Loucy (cell line): Measurements from ENCODE around the gene TTC39C.

Experiments
- H2AFZ ChIP-seq: fragments of 200-600 bp; sonication (generic); 2 replicates; pipeline ENCODE4 v1.6.0; 2016; ENCODE audit warnings: antibody characterized with exemption, mild to moderate bottlenecking, low read length, moderate library complexity
- H3F3A ChIP-seq: fragments of 200-600 bp; 2 replicates; pipeline ENCODE4 v1.6.0; 2016; ENCODE audit warnings: antibody characterized with exemption, low read depth, mild to moderate bottlenecking
- H3K27me3 ChIP-seq: fragments of 200-600 bp; sonication (generic); 2 replicates; pipeline ENCODE4 v1.6.1; 2014; ENCODE audit warnings: low read length, mild to moderate bottlenecking; ENCODE audit not compliant: insufficient read depth, poor library complexity, severe bottlenecking
- H3K36me3 ChIP-seq: fragments of 200-600 bp; sonication (generic); 2 replicates; pipeline ENCODE4 v1.6.1; 2016; ENCODE audit warnings: low read length; ENCODE audit not compliant: insufficient read depth
- H3K4me1 ChIP-seq: fragments of 200-600 bp; sonication (generic); 2 replicates; pipeline ENCODE4 v1.5.1; 2014; ENCODE audit warnings: low read length, mild to moderate bottlenecking; ENCODE audit not compliant: insufficient read depth, poor library complexity, severe bottlenecking
- H3K4me2 ChIP-seq: fragments of 200-600 bp; sonication (generic); 2 replicates; pipeline ENCODE4 v1.6.0; 2014; ENCODE audit warnings: antibody characterized with exemption, low read length, low read depth, mild to moderate bottlenecking; ENCODE audit not compliant: poor library complexity, severe bottlenecking
- H3K4me3 ChIP-seq: fragments of 200-600 bp; sonication (generic); 2 replicates; pipeline ENCODE4 v1.5.1; 2014; ENCODE audit warnings: low read length, mild to moderate bottlenecking, mixed read lengths; ENCODE audit not compliant: poor library complexity, severe bottlenecking
- H3K79me2 ChIP-seq: fragments of 200-600 bp; sonication (generic); 2 replicates; pipeline ENCODE4 v1.6.1; 2014; ENCODE audit warnings: low read length; ENCODE audit not compliant: insufficient read depth
- H3K9ac ChIP-seq: fragments of 200-600 bp; sonication (generic); 2 replicates; pipeline ENCODE4 v1.6.0; 2014; ENCODE audit warnings: mild to moderate bottlenecking, low read depth, low read length, moderate library complexity; ENCODE audit not compliant: poor library complexity, severe bottlenecking
- H3K9me2 ChIP-seq: fragments of 200-600 bp; sonication (generic); replicated peaks from 2 replicates; pipeline ENCODE4 v1.6.1; 2016; ENCODE audit warnings: low read depth, low read length, mixed read lengths
- H3K9me3 ChIP-seq: fragments of 200-600 bp; sonication (generic); 2 replicates; pipeline ENCODE4 v1.6.1; 2014; ENCODE audit warnings: mild to moderate bottlenecking, antibody characterized with exemption, low read length, low read depth; ENCODE audit not compliant: insufficient read depth
- H4K20me1 ChIP-seq: fragments of 200-600 bp; sonication (generic); 2 replicates; pipeline ENCODE4 v1.6.0; 2014; ENCODE audit warnings: antibody characterized with exemption, low read length, mild to moderate bottlenecking; ENCODE audit not compliant: insufficient read depth, poor library complexity, severe bottlenecking
- CTCF ChIP-seq: fragments of 200-600 bp; sonication (generic); conservative IDR thresholded peaks from 2 replicates; pipeline ENCODE4 v1.5.1; 2014; ENCODE audit warnings: mild to moderate bottlenecking, antibody characterized with exemption, low read length
- EZH2phosphoT487 ChIP-seq: fragments of 200-600 bp; IDR thresholded peaks from 2 replicates; pipeline ENCODE4 v1.6.1; 2018; ENCODE audit warnings: antibody characterized with exemption, mild to moderate bottlenecking, moderate library complexity, borderline replicate concordance

TTC39C gene

GRCh38 chr18:24048261-24048660 is 33.7 kb downstream of the TTC39C start:
- Histone ChIP-seq H3K36me3 (no peaks in the 10 kb centered on the region), H4K20me1 (peaks cover 8% of the 10 kb centered on the region), H3K79me2 (peaks cover 64% of the 10 kb centered on the region), H3K9me2 (no peaks in the 10 kb centered on the region), H3K4me1 (peaks cover 6% of the 10 kb centered on the region), H2AFZ (no peak overlapping the region), H3K4me2 (no peak overlapping the region), H3K27me3 (no peaks in the 10 kb centered on the region), H3F3A (no peaks in the 10 kb centered on the region), H3K4me3 (no peak overlapping the region), H3K9me3 (no peaks in the 10 kb centered on the region), H3K9ac (no peak overlapping the region)
- TF ChIP-seq CTCF (no peak), EZH2phosphoT487 (no peak)

GRCh38 chr18:24049142-24049541 is 34.6 kb downstream of the TTC39C start:
- Histone ChIP-seq H3K4me2 (no peak overlapping the region), H4K20me1 (peaks cover 13% of the 10 kb centered on the region), H3K9ac (no peak overlapping the region), H3K27me3 (no peaks in the 10 kb centered on the region), H3K36me3 (no peaks in the 10 kb centered on the region), H2AFZ (no peak overlapping the region), H3K4me1 (peaks cover 12% of the 10 kb centered on the region), H3F3A (no peaks in the 10 kb centered on the region), H3K79me2 (peaks cover 57% of the 10 kb centered on the region), H3K9me3 (no peaks in the 10 kb centered on the region), H3K4me3 (no peak overlapping the region), H3K9me2 (no peaks in the 10 kb centered on the region)
- no peak for TF ChIP-seq EZH2phosphoT487
- TF ChIP-seq CTCF = no peak

- H3K36me3 ChIP-seq = no peaks in the 10 kb centered on the region
- peaks cover 17% of the 10 kb centered on the region for H4K20me1 ChIP-seq
- H2AFZ ChIP-seq = no peak overlapping the region
- H3F3A ChIP-seq = no peaks in the 10 kb centered on the region
- no peaks in the 10 kb centered on the region for H3K9me3 ChIP-seq
- no peak overlapping the region for H3K4me3 ChIP-seq
- H3K4me1 ChIP-seq = peaks cover 12% of the 10 kb centered on the region
- no peaks in the 10 kb centered on the region for H3K9me2 ChIP-seq
- H3K79me2 ChIP-seq = peaks cover 70% of the 10 kb centered on the region
- no peak overlapping the region for H3K9ac ChIP-seq
- TF ChIP-seq EZH2phosphoT487 = no peak
- no peak for TF ChIP-seq CTCF
- no peaks in the 10 kb centered on the region for H3K27me3 ChIP-seq
- H3K4me2 ChIP-seq = no peak overlapping the region
Observed at GRCh38 chr18:24051031-24051947, 36.7 kb downstream of the TTC39C start.
